ENCODE results near the gene CNKSR2. TPM values are rescaled to one million over a fixed set of nuclear protein-coding genes. Genes with fewer than 3 reads are reported as not detected.

CNKSR2 gene
- total and polyA plus RNA-seq, 2 experiments from 2014 or later = 1.5 to 10.3 TPM

DNA sequence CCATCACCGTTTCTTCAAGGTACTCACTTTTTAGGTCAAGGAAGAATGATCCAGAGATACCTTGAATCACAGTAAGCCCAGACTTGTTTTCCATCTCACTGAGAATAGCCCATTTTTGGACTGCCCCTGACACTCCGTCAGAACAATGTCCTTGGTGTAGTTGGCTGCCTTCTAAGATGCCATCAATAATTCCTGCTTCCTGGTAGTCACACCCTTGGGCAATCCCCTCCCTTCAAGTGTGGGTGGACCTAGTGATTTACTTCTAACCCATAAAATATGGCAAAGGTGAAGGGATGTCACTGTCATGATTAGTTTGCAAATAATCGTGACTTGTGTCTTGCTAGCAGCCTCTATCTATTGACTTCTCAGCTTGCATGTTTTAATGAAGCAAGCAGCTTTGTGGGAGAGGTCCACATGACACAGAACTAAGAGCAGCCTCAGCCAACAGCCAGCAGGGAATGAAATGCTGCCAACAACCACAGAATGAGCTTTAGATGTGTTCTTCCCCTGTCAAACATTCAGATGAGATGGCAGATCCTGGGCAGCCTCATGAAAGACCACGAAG lies 303.9 kb downstream of the CNKSR2 start:
- Histone ChIP-seq H2AFZ (no peak overlapping the region), H4K20me1 (ENCODE audit: insufficient read depth, poor library complexity, severe bottlenecking) (no peaks in the 10 kb centered on the region), H3K9me2 (replicated peaks; ENCODE audit: insufficient read depth) (no peaks in the 10 kb centered on the region), H3K4me2 (no peak overlapping the region), H3K4me3 (no peak overlapping the region), H3K4me1 (ENCODE audit: insufficient read depth) (no peaks in the 10 kb centered on the region), H3K27ac (no peak overlapping the region), H3K36me3 (replicated peaks; ENCODE audit: insufficient read depth, low read depth) (no peaks in the 10 kb centered on the region), H3K79me2 (no peaks in the 10 kb centered on the region), H3K9me3 (ENCODE audit: low read depth) (no peaks in the 10 kb centered on the region), H3K27me3 (no peaks in the 10 kb centered on the region)
- TF ChIP-seq, protein P1, sequence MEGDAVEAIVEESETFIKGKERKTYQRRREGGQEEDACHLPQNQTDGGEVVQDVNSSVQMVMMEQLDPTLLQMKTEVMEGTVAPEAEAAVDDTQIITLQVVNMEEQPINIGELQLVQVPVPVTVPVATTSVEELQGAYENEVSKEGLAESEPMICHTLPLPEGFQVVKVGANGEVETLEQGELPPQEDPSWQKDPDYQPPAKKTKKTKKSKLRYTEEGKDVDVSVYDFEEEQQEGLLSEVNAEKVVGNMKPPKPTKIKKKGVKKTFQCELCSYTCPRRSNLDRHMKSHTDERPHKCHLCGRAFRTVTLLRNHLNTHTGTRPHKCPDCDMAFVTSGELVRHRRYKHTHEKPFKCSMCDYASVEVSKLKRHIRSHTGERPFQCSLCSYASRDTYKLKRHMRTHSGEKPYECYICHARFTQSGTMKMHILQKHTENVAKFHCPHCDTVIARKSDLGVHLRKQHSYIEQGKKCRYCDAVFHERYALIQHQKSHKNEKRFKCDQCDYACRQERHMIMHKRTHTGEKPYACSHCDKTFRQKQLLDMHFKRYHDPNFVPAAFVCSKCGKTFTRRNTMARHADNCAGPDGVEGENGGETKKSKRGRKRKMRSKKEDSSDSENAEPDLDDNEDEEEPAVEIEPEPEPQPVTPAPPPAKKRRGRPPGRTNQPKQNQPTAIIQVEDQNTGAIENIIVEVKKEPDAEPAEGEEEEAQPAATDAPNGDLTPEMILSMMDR (IDR thresholded peaks at IDR 0.05; ENCODE audit: poor library complexity) = no peak
- TF ChIP-seq EZH2 (IDR thresholded peaks at IDR 0.05; ENCODE audit: borderline replicate concordance) (no peak), EZH2phosphoT487 (IDR thresholded peaks at IDR 0.05; ENCODE audit: low read depth, severe bottlenecking, unreplicated experiment) (no peak)
- 47% methylated on average over 4 of the region's 4 CpGs for WGBS (ENCODE audit: low lambda C conversion rate, missing lambda C conversion rate)
- DNase-seq (ENCODE audit: low spot score) = no peak

DNA sequence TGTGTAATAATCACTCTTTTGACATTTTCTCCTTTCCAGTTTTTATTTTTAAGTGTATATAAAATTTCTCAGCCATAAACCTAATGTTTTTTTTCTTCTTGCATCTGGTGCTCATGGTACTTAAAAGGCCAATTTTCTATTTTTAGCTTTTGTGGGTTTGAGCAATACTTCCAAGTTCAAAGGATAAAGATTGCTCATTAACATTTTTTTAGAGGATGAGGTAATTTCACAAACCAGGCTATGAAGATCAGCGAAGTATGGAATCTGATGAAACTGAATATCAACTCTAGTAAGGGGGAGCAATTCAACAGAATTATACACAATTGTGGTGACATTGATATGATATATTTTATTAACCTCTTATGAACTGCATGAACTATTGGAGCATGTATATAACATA lies 309.7 kb downstream of the CNKSR2 start:
- no peaks in the 10 kb centered on the region for H3K27me3 ChIP-seq
- H3K4me2 ChIP-seq = no peak overlapping the region
- no peak overlapping the region for H2AFZ ChIP-seq
- TF ChIP-seq EZH2phosphoT487 (IDR thresholded peaks at IDR 0.05; ENCODE audit: low read depth, severe bottlenecking, unreplicated experiment) (no peak), EZH2 (IDR thresholded peaks at IDR 0.05; ENCODE audit: borderline replicate concordance) (no peak)
- TF ChIP-seq, protein P1 (IDR thresholded peaks at IDR 0.05; ENCODE audit: poor library complexity) = no peak
- no peak overlapping the region for H3K27ac ChIP-seq
- H3K36me3 ChIP-seq (replicated peaks; ENCODE audit: insufficient read depth, low read depth) = no peaks in the 10 kb centered on the region
- no peak overlapping the region for H3K4me3 ChIP-seq
- no peaks in the 10 kb centered on the region for H3K79me2 ChIP-seq
- no peaks in the 10 kb centered on the region for H4K20me1 ChIP-seq (ENCODE audit: insufficient read depth, poor library complexity, severe bottlenecking)
- no peaks in the 10 kb centered on the region for H3K9me2 ChIP-seq (replicated peaks; ENCODE audit: insufficient read depth)
- no peaks in the 10 kb centered on the region for H3K9me3 ChIP-seq (ENCODE audit: low read depth)
- H3K4me1 ChIP-seq (ENCODE audit: insufficient read depth) = no peaks in the 10 kb centered on the region
- DNase-seq (ENCODE audit: low spot score) = no peak
- WGBS (ENCODE audit: low lambda C conversion rate, missing lambda C conversion rate) = 65% methylated on average over 1 of the region's 1 CpG

DNA sequence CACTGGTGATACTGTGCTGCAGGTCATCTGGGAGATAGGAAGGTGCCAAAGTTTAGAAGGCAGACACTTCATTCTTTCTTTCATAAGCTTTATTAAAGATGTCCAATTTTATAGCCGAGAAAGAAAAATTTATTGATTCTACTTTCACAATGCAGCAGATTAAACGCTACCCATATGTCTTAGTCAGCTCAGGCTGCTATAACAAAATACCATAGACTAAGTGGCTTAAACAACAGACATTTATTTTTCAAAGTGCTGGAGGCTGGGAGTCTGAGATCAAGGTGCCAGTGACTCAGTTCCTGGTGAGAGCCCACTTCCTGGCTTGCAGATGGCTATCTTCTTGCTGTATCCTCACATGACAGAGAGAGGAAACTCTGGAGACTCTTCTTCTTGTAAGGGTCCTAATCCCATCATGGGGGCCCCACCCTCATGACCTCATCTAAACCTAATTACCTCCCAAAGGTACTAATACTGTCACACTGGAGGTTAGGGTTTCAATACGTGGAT lies 317.3 kb downstream of the CNKSR2 start:
- Histone ChIP-seq H3K4me3 (no peak overlapping the region), H3K9me2 (replicated peaks; ENCODE audit: insufficient read depth) (no peaks in the 10 kb centered on the region), H3K27me3 (no peaks in the 10 kb centered on the region), H4K20me1 (ENCODE audit: insufficient read depth, poor library complexity, severe bottlenecking) (no peaks in the 10 kb centered on the region), H2AFZ (no peak overlapping the region), H3K9me3 (ENCODE audit: low read depth) (no peaks in the 10 kb centered on the region), H3K4me2 (no peak overlapping the region), H3K4me1 (ENCODE audit: insufficient read depth) (no peaks in the 10 kb centered on the region), H3K27ac (no peak overlapping the region), H3K79me2 (no peaks in the 10 kb centered on the region), H3K36me3 (replicated peaks; ENCODE audit: insufficient read depth, low read depth) (no peaks in the 10 kb centered on the region)
- no peak for DNase-seq (ENCODE audit: low spot score)
- WGBS (ENCODE audit: low lambda C conversion rate, missing lambda C conversion rate) = 75% methylated on average over 3 of the region's 3 CpGs
- no peak for TF ChIP-seq EZH2phosphoT487 (IDR thresholded peaks at IDR 0.05; ENCODE audit: low read depth, severe bottlenecking, unreplicated experiment)
- no peak for TF ChIP-seq EZH2 (IDR thresholded peaks at IDR 0.05; ENCODE audit: borderline replicate concordance)
- TF ChIP-seq, protein P1 (IDR thresholded peaks at IDR 0.05; ENCODE audit: poor library complexity) = no peak

Data from hepatocyte (in vitro differentiated cells).